ENCODE measurements around the gene DYNC1I1.

Gene DYNC1I1

GRCh38 chr7:95963446-95963990, 191.2 kb downstream of the DYNC1I1 start:
- Histone ChIP-seq H3K4me1 (ENCODE audit: low read depth, poor library complexity, severe bottlenecking) (peaks cover 11% of the 10 kb centered on the region), H3K4me2 (0 out of 2 replicates have a peak overlapping the region, but pooled peaks have one; percentile 8), H2AFZ (ENCODE audit: low read depth) (no peak overlapping the region), H3K79me2 (ENCODE audit: insufficient read depth, low read depth) (no peaks in the 10 kb centered on the region), H4K20me1 (ENCODE audit: insufficient read depth) (no peaks in the 10 kb centered on the region), H3K27me3 (ENCODE audit: insufficient read depth, low read depth) (no peaks in the 10 kb centered on the region), H3K27ac (no peak overlapping the region), H3K9ac (no peak overlapping the region), H3K4me3 (IDR thresholded peaks at IDR 0.05; ENCODE audit: insufficient read depth, low read depth, low read length) (no peak overlapping the region), H3K36me3 (ENCODE audit: insufficient read depth) (no peaks in the 10 kb centered on the region)
- no peak for TF ChIP-seq CTCF (conservative IDR thresholded peaks at IDR 0.05; ENCODE audit: low read depth, low read length)

GRCh38 chr7:95971716-95972115, 199.4 kb downstream of the DYNC1I1 start:
- Histone ChIP-seq H3K27me3 (ENCODE audit: insufficient read depth, low read depth) (no peaks in the 10 kb centered on the region), H3K4me3 (IDR thresholded peaks at IDR 0.05; ENCODE audit: insufficient read depth, low read depth, low read length) (no peak overlapping the region), H3K4me1 (ENCODE audit: low read depth, poor library complexity, severe bottlenecking) (no peaks in the 10 kb centered on the region), H3K27ac (no peak overlapping the region), H4K20me1 (ENCODE audit: insufficient read depth) (no peaks in the 10 kb centered on the region), H3K9ac (no peak overlapping the region), H3K79me2 (ENCODE audit: insufficient read depth, low read depth) (no peaks in the 10 kb centered on the region), H3K36me3 (ENCODE audit: insufficient read depth) (no peaks in the 10 kb centered on the region), H2AFZ (ENCODE audit: low read depth) (no peak overlapping the region), H3K4me2 (no peak overlapping the region)
- no peak for TF ChIP-seq CTCF (conservative IDR thresholded peaks at IDR 0.05; ENCODE audit: low read depth, low read length)

- no peak for TF ChIP-seq CTCF (conservative IDR thresholded peaks at IDR 0.05; ENCODE audit: low read depth, low read length)
These were observed 200.2 kb downstream of the DYNC1I1 start for GRCh38 chr7:95972523-95972922.

GRCh38 chr7:95974108-95974507, 201.8 kb downstream of the DYNC1I1 start:
- Histone ChIP-seq H3K4me2 (no peak overlapping the region), H3K27ac (no peak overlapping the region), H3K4me1 (ENCODE audit: low read depth, poor library complexity, severe bottlenecking) (no peaks in the 10 kb centered on the region), H4K20me1 (ENCODE audit: insufficient read depth) (no peaks in the 10 kb centered on the region), H3K79me2 (ENCODE audit: insufficient read depth, low read depth) (no peaks in the 10 kb centered on the region), H3K27me3 (ENCODE audit: insufficient read depth, low read depth) (no peaks in the 10 kb centered on the region), H3K9ac (no peak overlapping the region), H3K4me3 (IDR thresholded peaks at IDR 0.05; ENCODE audit: insufficient read depth, low read depth, low read length) (no peak overlapping the region), H3K36me3 (ENCODE audit: insufficient read depth) (no peaks in the 10 kb centered on the region), H2AFZ (ENCODE audit: low read depth) (no peak overlapping the region)
- TF ChIP-seq CTCF (conservative IDR thresholded peaks at IDR 0.05; ENCODE audit: low read depth, low read length), result no peak

More at GRCh38 chr7:95972523-95972922, 200.2 kb downstream of the DYNC1I1 start:
- H3K27ac ChIP-seq, result no peak overlapping the region
- H3K79me2 ChIP-seq (ENCODE audit: insufficient read depth, low read depth), result no peaks in the 10 kb centered on the region
- H4K20me1 ChIP-seq (ENCODE audit: insufficient read depth), result no peaks in the 10 kb centered on the region
- no peak overlapping the region for H3K4me3 ChIP-seq (IDR thresholded peaks at IDR 0.05; ENCODE audit: insufficient read depth, low read depth, low read length)
- no peak overlapping the region for H2AFZ ChIP-seq (ENCODE audit: low read depth)
- H3K27me3 ChIP-seq (ENCODE audit: insufficient read depth, low read depth), result no peaks in the 10 kb centered on the region
- H3K36me3 ChIP-seq (ENCODE audit: insufficient read depth), result no peaks in the 10 kb centered on the region
- H3K4me1 ChIP-seq (ENCODE audit: low read depth, poor library complexity, severe bottlenecking), result no peaks in the 10 kb centered on the region
- no peak overlapping the region for H3K9ac ChIP-seq
- H3K4me2 ChIP-seq, result no peak overlapping the region

Measured in KMS-11 (cell line).